ENCODE results near the gene RSRC1. TPM values are rescaled to one million over a fixed set of nuclear protein-coding genes. Genes with fewer than 3 reads are reported as not detected.
"Not testable (repeated sequence)": the region's sequence is repeated elsewhere in the genome, so short reads cannot be mapped to it uniquely, and the experiment has no call there.

RSRC1 gene
- polyA plus RNA-seq, 1 donor (not counting 4 experiments of a cell fraction or from before 2014, with no cell fraction given): 11.1 TPM

DNA sequence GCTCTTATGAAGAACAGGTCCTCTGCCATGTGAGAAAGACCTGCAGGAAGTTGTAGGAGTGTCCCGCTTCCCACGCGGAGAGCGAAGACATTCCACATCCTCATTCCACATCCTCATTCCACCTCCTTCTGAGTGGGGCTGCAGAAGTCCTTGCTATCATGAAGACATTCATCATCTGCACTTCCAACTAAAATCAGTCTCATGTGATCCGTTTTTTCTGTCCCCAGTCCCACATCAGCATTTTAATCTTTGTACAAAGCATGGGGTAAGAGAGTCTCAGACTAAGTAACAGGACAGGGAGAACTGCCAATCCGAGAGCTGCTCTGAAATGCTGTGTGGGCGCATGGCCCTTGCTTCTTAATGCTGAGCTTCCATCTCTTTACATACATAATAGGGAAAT is 227.2 kb downstream of the RSRC1 start:
- Histone ChIP-seq H3K27ac (ENCODE audit: control insufficient read depth, insufficient read depth, low read length) (no peak overlapping the region), H3K4me2 (ENCODE audit: control insufficient read depth, extremely low read depth, insufficient read depth, low read depth, low read length) (no peak overlapping the region), H3K36me3 (ENCODE audit: control insufficient read depth in 2 of 2, extremely low read depth in 1 of 2, insufficient read depth in 2 of 2, low read length in 2 of 2) (peaks cover 0 to 2% of the 10 kb centered on the region in 2 experiments), H3K27me3 (ENCODE audit: control insufficient read depth, extremely low read depth, insufficient read depth, low read length) (no peaks in the 10 kb centered on the region), H3K4me3 (ENCODE audit: control insufficient read depth in 2 of 3, extremely low read depth in 1 of 3, insufficient read depth in 2 of 3, low read depth in 1 of 3, low read length in 3 of 3) (no peak overlapping the region), H4K20me1 (ENCODE audit: control insufficient read depth, extremely low read depth, insufficient read depth, low read length) (no peaks in the 10 kb centered on the region), H3K4me1 (ENCODE audit: control insufficient read depth, extremely low read depth, insufficient read depth, low read length) (no peaks in the 10 kb centered on the region), H3K79me2 (ENCODE audit: control insufficient read depth, insufficient read depth, low read length) (no peaks in the 10 kb centered on the region), H3K9me3 (ENCODE audit: control insufficient read depth, low read depth, low read length) (no peaks in the 10 kb centered on the region), H3K9me1 (ENCODE audit: control insufficient read depth, extremely low read depth, insufficient read depth, low read length) (no peaks in the 10 kb centered on the region), H2AFZ (ENCODE audit: control insufficient read depth, low read length) (no peak overlapping the region), H3K9ac (ENCODE audit: control insufficient read depth, extremely low read depth, insufficient read depth, low read length) (no peak overlapping the region)
- TF ChIP-seq EZH2 (IDR thresholded peaks at IDR 0.05; ENCODE audit: low read length): no peak
- TF ChIP-seq, protein P1, sequence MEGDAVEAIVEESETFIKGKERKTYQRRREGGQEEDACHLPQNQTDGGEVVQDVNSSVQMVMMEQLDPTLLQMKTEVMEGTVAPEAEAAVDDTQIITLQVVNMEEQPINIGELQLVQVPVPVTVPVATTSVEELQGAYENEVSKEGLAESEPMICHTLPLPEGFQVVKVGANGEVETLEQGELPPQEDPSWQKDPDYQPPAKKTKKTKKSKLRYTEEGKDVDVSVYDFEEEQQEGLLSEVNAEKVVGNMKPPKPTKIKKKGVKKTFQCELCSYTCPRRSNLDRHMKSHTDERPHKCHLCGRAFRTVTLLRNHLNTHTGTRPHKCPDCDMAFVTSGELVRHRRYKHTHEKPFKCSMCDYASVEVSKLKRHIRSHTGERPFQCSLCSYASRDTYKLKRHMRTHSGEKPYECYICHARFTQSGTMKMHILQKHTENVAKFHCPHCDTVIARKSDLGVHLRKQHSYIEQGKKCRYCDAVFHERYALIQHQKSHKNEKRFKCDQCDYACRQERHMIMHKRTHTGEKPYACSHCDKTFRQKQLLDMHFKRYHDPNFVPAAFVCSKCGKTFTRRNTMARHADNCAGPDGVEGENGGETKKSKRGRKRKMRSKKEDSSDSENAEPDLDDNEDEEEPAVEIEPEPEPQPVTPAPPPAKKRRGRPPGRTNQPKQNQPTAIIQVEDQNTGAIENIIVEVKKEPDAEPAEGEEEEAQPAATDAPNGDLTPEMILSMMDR (optimal IDR thresholded peaks at IDR 0.05 in 1 of 3, IDR thresholded peaks at IDR 0.05 in 1 of 3, conservative IDR thresholded peaks at IDR 0.05 in 1 of 3; ENCODE audit: extremely low read depth in 1 of 3, insufficient read depth in 2 of 3, low read length in 3 of 3): no peak
- dilution Hi-C loops (cut with MboI; ENCODE audit: extremely low pct_ligation_motif_present, low sequenced_read_pairs): no loop called here
- DNase-seq (ENCODE audit: low read depth, low spot score) (no peak), FAIRE-seq (no peak)

DNA sequence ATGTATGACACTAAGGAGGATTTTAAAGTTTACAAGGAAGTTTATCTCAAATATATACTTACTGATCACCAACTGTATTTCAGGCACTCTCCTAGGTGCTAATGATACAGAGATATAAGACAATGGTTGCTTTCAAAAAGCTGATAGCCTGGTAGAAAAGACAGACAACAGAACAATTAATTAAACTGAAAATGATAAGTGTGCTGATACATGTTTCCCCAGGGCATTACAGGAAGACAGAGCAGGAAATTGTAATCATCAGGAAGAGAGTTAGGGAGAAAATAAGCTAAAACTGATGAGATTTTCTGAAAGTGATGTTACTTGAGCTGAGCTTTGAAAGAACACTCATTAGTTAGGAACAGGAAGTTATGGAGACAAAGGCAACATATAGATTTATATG is 229.7 kb downstream of the RSRC1 start:
- Histone ChIP-seq H3K79me2 (ENCODE audit: control insufficient read depth, insufficient read depth, low read length) (no peaks in the 10 kb centered on the region), H3K27ac (ENCODE audit: control insufficient read depth, insufficient read depth, low read length) (no peak overlapping the region), H2AFZ (ENCODE audit: control insufficient read depth, low read length) (no peak overlapping the region), H3K27me3 (ENCODE audit: control insufficient read depth, extremely low read depth, insufficient read depth, low read length) (no peaks in the 10 kb centered on the region), H4K20me1 (ENCODE audit: control insufficient read depth, extremely low read depth, insufficient read depth, low read length) (no peaks in the 10 kb centered on the region), H3K36me3 (ENCODE audit: control insufficient read depth in 2 of 2, extremely low read depth in 1 of 2, insufficient read depth in 2 of 2, low read length in 2 of 2) (peaks cover 0 to 2% of the 10 kb centered on the region in 2 experiments), H3K4me3 (ENCODE audit: control insufficient read depth in 2 of 3, extremely low read depth in 1 of 3, insufficient read depth in 2 of 3, low read depth in 1 of 3, low read length in 3 of 3) (no peak overlapping the region), H3K4me1 (ENCODE audit: control insufficient read depth, extremely low read depth, insufficient read depth, low read length) (no peaks in the 10 kb centered on the region), H3K9me1 (ENCODE audit: control insufficient read depth, extremely low read depth, insufficient read depth, low read length) (no peaks in the 10 kb centered on the region), H3K9me3 (ENCODE audit: control insufficient read depth, low read depth, low read length) (no peaks in the 10 kb centered on the region), H3K9ac (ENCODE audit: control insufficient read depth, extremely low read depth, insufficient read depth, low read length) (no peak overlapping the region), H3K4me2 (ENCODE audit: control insufficient read depth, extremely low read depth, insufficient read depth, low read depth, low read length) (no peak overlapping the region)
- TF ChIP-seq, protein P1 (optimal IDR thresholded peaks at IDR 0.05 in 1 of 3, IDR thresholded peaks at IDR 0.05 in 1 of 3, conservative IDR thresholded peaks at IDR 0.05 in 1 of 3; ENCODE audit: extremely low read depth in 1 of 3, insufficient read depth in 2 of 3, low read length in 3 of 3): no peak
- TF ChIP-seq EZH2 (IDR thresholded peaks at IDR 0.05; ENCODE audit: low read length): no peak
- dilution Hi-C loops (cut with MboI; ENCODE audit: extremely low pct_ligation_motif_present, low sequenced_read_pairs): no loop called here
- peak; percentile 13 for FAIRE-seq
- DNase-seq (ENCODE audit: low read depth, low spot score): no peak

DNA sequence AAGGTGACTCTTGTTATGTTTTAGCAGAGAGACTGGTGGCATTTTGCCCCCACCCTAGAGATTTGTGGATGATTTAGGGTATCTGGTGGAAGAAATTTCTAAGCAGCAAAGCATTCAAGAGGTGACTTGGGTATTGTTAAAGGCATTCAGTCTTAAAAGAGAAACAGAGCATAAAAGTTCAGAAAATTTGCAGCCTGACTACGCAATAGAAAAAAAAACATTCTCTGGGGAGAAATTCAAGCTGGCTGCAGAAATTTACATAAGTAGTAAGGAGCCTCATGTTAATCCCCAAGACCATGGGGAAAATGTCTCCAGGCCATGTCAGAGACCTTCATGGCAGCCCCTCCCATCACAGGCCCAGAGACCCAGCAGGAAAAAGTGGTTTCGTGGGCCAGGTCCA is 231.1 kb downstream of the RSRC1 start:
- H3K79me2 ChIP-seq (ENCODE audit: control insufficient read depth, insufficient read depth, low read length); H3K27ac ChIP-seq (ENCODE audit: control insufficient read depth, insufficient read depth, low read length); dilution Hi-C loops (cut with MboI; ENCODE audit: extremely low pct_ligation_motif_present, low sequenced_read_pairs): not testable (repeated sequence)

More for the DNA sequence above, 231.1 kb downstream of the RSRC1 start:
- FAIRE-seq; H3K36me3 ChIP-seq (ENCODE audit: control insufficient read depth in 2 of 2, extremely low read depth in 1 of 2, insufficient read depth in 2 of 2, low read length in 2 of 2); H2AFZ ChIP-seq (ENCODE audit: control insufficient read depth, low read length); H4K20me1 ChIP-seq (ENCODE audit: control insufficient read depth, extremely low read depth, insufficient read depth, low read length); H3K27me3 ChIP-seq (ENCODE audit: control insufficient read depth, extremely low read depth, insufficient read depth, low read length); DNase-seq (ENCODE audit: low read depth, low spot score); H3K9ac ChIP-seq (ENCODE audit: control insufficient read depth, extremely low read depth, insufficient read depth, low read length); H3K9me3 ChIP-seq (ENCODE audit: control insufficient read depth, low read depth, low read length); H3K4me2 ChIP-seq (ENCODE audit: control insufficient read depth, extremely low read depth, insufficient read depth, low read depth, low read length); H3K9me1 ChIP-seq (ENCODE audit: control insufficient read depth, extremely low read depth, insufficient read depth, low read length); H3K4me1 ChIP-seq (ENCODE audit: control insufficient read depth, extremely low read depth, insufficient read depth, low read length); H3K4me3 ChIP-seq (ENCODE audit: control insufficient read depth in 2 of 3, extremely low read depth in 1 of 3, insufficient read depth in 2 of 3, low read depth in 1 of 3, low read length in 3 of 3): not testable (repeated sequence)

Data from keratinocyte (primary cell).